ENCODE results near the gene TMEM201. TPM values are rescaled to one million over a fixed set of nuclear protein-coding genes. Genes with fewer than 3 reads are reported as not detected.

The TMEM201 gene
- total RNA-seq, 1 donor from 2014 or later = 9.9 TPM

GRCh38 chr1:9654051-9654833 lies 65.5 kb downstream of the TMEM201 start:
- H3K36me3 ChIP-seq (ENCODE audit: control insufficient read depth, insufficient read depth, low read length) = no peaks in the 10 kb centered on the region
- TF ChIP-seq, protein P1, sequence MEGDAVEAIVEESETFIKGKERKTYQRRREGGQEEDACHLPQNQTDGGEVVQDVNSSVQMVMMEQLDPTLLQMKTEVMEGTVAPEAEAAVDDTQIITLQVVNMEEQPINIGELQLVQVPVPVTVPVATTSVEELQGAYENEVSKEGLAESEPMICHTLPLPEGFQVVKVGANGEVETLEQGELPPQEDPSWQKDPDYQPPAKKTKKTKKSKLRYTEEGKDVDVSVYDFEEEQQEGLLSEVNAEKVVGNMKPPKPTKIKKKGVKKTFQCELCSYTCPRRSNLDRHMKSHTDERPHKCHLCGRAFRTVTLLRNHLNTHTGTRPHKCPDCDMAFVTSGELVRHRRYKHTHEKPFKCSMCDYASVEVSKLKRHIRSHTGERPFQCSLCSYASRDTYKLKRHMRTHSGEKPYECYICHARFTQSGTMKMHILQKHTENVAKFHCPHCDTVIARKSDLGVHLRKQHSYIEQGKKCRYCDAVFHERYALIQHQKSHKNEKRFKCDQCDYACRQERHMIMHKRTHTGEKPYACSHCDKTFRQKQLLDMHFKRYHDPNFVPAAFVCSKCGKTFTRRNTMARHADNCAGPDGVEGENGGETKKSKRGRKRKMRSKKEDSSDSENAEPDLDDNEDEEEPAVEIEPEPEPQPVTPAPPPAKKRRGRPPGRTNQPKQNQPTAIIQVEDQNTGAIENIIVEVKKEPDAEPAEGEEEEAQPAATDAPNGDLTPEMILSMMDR (IDR thresholded peaks at IDR 0.05; ENCODE audit: insufficient read depth, low read length, poor library complexity, severe bottlenecking) = no peak
- H3K27me3 ChIP-seq (ENCODE audit: control insufficient read depth, insufficient read depth, low read length) = no peaks in the 10 kb centered on the region
- DNase-seq (ENCODE audit: low read depth) = no peak
- no peak overlapping the region for H3K4me3 ChIP-seq (ENCODE audit: low read depth, low read length)

DNA sequence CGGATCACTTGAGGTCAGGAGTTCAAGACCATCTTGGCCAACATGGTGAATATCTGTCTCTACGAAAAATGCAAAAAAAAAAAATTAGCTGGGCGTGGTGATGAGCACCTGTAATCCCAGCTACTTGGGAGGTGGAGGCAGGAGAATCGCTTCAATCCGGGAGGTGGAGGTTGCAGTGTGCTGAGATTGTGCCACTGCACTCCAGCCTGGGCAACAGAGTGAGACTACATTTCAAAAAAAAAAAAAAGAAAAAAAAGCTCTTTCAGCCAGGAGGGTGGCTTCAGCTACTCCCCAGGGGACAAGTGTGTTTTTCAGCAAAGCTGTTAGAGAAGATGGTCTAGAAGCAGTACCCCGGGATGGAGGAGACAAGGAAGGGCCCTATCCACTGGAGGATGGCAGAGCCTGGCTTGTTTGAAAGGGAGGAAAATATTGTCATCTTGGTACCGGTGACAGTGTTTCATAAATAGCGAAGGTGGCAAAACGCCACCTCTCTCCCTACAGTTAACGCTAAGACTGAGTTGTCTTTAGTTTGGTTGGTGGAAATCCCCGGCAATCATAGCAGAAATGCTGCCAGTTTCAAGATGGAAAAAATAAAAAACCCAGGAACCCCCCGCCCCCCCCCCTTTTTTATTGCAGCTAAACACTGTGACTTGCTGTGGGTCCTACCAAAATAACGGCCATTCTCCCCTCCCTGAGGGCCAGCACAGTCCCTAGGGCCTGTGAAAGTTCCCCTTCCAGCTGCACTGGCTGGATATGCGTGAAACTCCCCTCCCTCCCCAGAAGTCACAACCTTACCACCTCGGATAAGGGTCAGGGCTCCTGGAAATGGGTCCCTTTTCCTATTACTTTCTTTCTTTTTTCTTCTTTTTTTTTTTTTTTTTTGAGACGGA lies 66.4 kb downstream of the TMEM201 start:
- H3K36me3 ChIP-seq (ENCODE audit: control insufficient read depth, insufficient read depth, low read length) = no peaks in the 10 kb centered on the region
- H3K4me3 ChIP-seq (ENCODE audit: low read depth, low read length) = no peak overlapping the region
- no peaks in the 10 kb centered on the region for H3K27me3 ChIP-seq (ENCODE audit: control insufficient read depth, insufficient read depth, low read length)
- TF ChIP-seq, protein P1 (IDR thresholded peaks at IDR 0.05; ENCODE audit: insufficient read depth, low read length, poor library complexity, severe bottlenecking) = no peak
- DNase-seq (ENCODE audit: low read depth) = no peak

GRCh38 chr1:9655836-9656235 lies 67.1 kb downstream of the TMEM201 start:
- H3K4me3 ChIP-seq (ENCODE audit: low read depth, low read length) = no peak overlapping the region
- no peaks in the 10 kb centered on the region for H3K36me3 ChIP-seq (ENCODE audit: control insufficient read depth, insufficient read depth, low read length)
- TF ChIP-seq, protein P1 (IDR thresholded peaks at IDR 0.05; ENCODE audit: insufficient read depth, low read length, poor library complexity, severe bottlenecking) = no peak
- H3K27me3 ChIP-seq (ENCODE audit: control insufficient read depth, insufficient read depth, low read length) = no peaks in the 10 kb centered on the region
- DNase-seq (ENCODE audit: low read depth) = no peak

DNA sequence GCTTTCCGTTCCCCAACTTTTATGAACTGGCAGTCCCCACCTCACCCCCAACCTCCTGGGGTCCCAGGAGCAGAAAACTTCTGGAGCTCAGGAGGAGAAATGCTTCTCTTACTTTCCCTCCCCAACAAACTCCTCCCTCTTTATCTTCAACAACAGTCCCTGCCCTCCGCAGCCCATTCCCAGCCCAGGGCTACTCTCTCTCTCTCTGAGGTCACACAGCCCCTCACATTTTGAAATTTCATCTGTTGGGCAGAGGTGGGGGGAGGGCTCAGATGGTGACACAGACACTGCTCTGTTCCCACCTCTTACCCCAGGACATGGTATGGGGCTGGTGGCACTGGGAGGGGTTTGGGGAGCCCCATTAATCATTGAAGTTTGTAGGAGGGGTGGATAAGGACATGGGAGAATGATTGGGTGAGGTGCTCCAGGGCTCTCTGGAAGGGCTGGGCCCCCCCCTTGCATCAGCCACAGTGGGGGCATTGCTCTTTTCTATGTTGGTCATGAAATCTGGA lies 68.9 kb downstream of the TMEM201 start:
- TF ChIP-seq, protein P1 (IDR thresholded peaks at IDR 0.05; ENCODE audit: insufficient read depth, low read length, poor library complexity, severe bottlenecking) = no peak
- DNase-seq (ENCODE audit: low read depth) = no peak

GRCh38 chr1:9658199-9658598 lies 69.5 kb downstream of the TMEM201 start:
- DNase-seq (ENCODE audit: low read depth) = no peak
- no peaks in the 10 kb centered on the region for H3K36me3 ChIP-seq (ENCODE audit: control insufficient read depth, insufficient read depth, low read length)
- TF ChIP-seq, protein P1 (IDR thresholded peaks at IDR 0.05; ENCODE audit: insufficient read depth, low read length, poor library complexity, severe bottlenecking) = no peak

More for the DNA sequence above, 68.9 kb downstream of the TMEM201 start:
- no peak overlapping the region for H3K4me3 ChIP-seq (ENCODE audit: low read depth, low read length)
- H3K36me3 ChIP-seq (ENCODE audit: control insufficient read depth, insufficient read depth, low read length) = no peaks in the 10 kb centered on the region
- no peaks in the 10 kb centered on the region for H3K27me3 ChIP-seq (ENCODE audit: control insufficient read depth, insufficient read depth, low read length)

More at GRCh38 chr1:9658199-9658598, 69.5 kb downstream of the TMEM201 start:
- no peak overlapping the region for H3K4me3 ChIP-seq (ENCODE audit: low read depth, low read length)
- H3K27me3 ChIP-seq (ENCODE audit: control insufficient read depth, insufficient read depth, low read length) = no peaks in the 10 kb centered on the region
